SK-N-SH (cell line): ENCODE measurements around the gene FOXA3. TPM values are rescaled to one million over a fixed set of nuclear protein-coding genes. Genes with fewer than 3 reads are reported as not detected.

ENCODE experiments used
- CTCF ChIA-PET: fragments of 300-600, 350-600 bp; formaldehyde crosslinking; extraction: SDS; loops from one replicate; lab custom pipeline; 2021; lab: Yijun Ruan, JAX
- POLR2A ChIA-PET: fragments of 350-600 bp; sonication (Branson Sonifier 250); formaldehyde crosslinking; extraction: SDS; loops from one replicate; lab custom pipeline; 2020; ENCODE audit warnings: antibody characterized with exemption, inconsistent platforms; lab: Yijun Ruan, JAX
- DNase-seq: peaks from one replicate; pipeline ENCODE4 v3.0.0; 2012
- H2AFZ ChIP-seq: fragments of 200-600 bp; sonication (generic); 2 replicates; pipeline ENCODE4 v1.8.1; 2016; ENCODE audit warnings: antibody characterized with exemption, mild to moderate bottlenecking, low read depth
- H3F3A ChIP-seq: fragments of 200-600 bp; sonication (generic); replicated peaks from 2 replicates; pipeline ENCODE3; 2016; ENCODE audit warnings: antibody characterized with exemption, mild to moderate bottlenecking; ENCODE audit not compliant: insufficient read depth
- H3K27ac ChIP-seq, 2 experiments: fragments of 200-500 bp in 1 of 2; fragments of 200-600 bp in 1 of 2; sonication (Bioruptor generic) in 1 of 2; sonication (generic), shearing (Covaris generic) in 1 of 2; 2 replicates each; pipeline versions ENCODE4 v1.5.1 to v1.6.1; 2014 to 2016; ENCODE audit warnings: low read depth in 2 of 2, inconsistent platforms in 1 of 2, low read length in 1 of 2, mild to moderate bottlenecking in 1 of 2, mixed read lengths in 1 of 2
- H3K27me3 ChIP-seq: fragments of 200-600 bp; sonication (generic), shearing (Covaris generic); 2 replicates; pipeline ENCODE4 v1.6.1; 2016; ENCODE audit warnings: mixed run types; ENCODE audit not compliant: insufficient read depth
- H3K36me3 ChIP-seq, 2 experiments: fragments of 200-500 bp in 1 of 2; fragments of 200-600 bp in 1 of 2; sonication (Bioruptor generic) in 1 of 2; sonication (generic) in 1 of 2; replicated peaks in 1 of 2; 2 replicates each; pipeline versions ENCODE3 to v1.5.1; 2014 to 2016; ENCODE audit warnings: low read length in 1 of 2, mild to moderate bottlenecking in 1 of 2; ENCODE audit not compliant: insufficient read depth in 2 of 2, control insufficient read depth in 1 of 2
- H3K4me1 ChIP-seq, 2 experiments: fragments of 200-500 bp in 1 of 2; fragments of 200-600 bp in 1 of 2; sonication (Bioruptor generic) in 1 of 2; sonication (generic), shearing (Covaris generic) in 1 of 2; 2 replicates each; pipeline versions ENCODE4 v1.5.1 to v1.6.1; 2014 to 2016; ENCODE audit warnings: low read depth in 1 of 2, low read length in 1 of 2, mixed run types in 1 of 2; ENCODE audit not compliant: insufficient read depth in 2 of 2, control insufficient read depth in 1 of 2
- H3K4me2 ChIP-seq: fragments of 200-600 bp; sonication (generic), shearing (Covaris generic); 2 replicates; pipeline ENCODE4 v1.6.1; 2017; ENCODE audit warnings: mixed run types
- H3K4me3 ChIP-seq, 2 experiments: fragments of 200-500 bp in 1 of 2; fragments of 200-600 bp in 1 of 2; sonication (Bioruptor generic) in 1 of 2; sonication (generic), shearing (Covaris generic) in 1 of 2; 2 replicates each; pipeline versions ENCODE4 v1.5.1 to v1.8.1; 2014 to 2016; ENCODE audit warnings: low read depth in 2 of 2, inconsistent platforms in 1 of 2, low read length in 1 of 2, mild to moderate bottlenecking in 1 of 2, mixed read lengths in 1 of 2, moderate library complexity in 1 of 2
- H3K79me2 ChIP-seq: fragments of 200-600 bp; sonication (generic); 2 replicates; pipeline ENCODE4 v1.8.1; 2017; ENCODE audit warnings: mild to moderate bottlenecking; ENCODE audit not compliant: insufficient read depth
- H3K9ac ChIP-seq: fragments of 200-600 bp; sonication (generic); 2 replicates; pipeline ENCODE4 v1.6.1; 2017; ENCODE audit warnings: mixed run types
- H3K9me2 ChIP-seq: fragments of 200-600 bp; sonication (generic); 2 replicates; pipeline ENCODE4 v1.6.1; 2017; ENCODE audit warnings: mixed run types
- H3K9me3 ChIP-seq: fragments of 200-600 bp; sonication (generic); 2 replicates; pipeline ENCODE4 v1.6.1; 2017; ENCODE audit warnings: mixed run types, mild to moderate bottlenecking, moderate library complexity
- H4K20me1 ChIP-seq: fragments of 200-600 bp; sonication (generic); 2 replicates; pipeline ENCODE4 v1.6.1; 2017; ENCODE audit warnings: mild to moderate bottlenecking, mixed run types; ENCODE audit not compliant: insufficient read depth
- FOXJ3 ChIP-seq: sonication (generic); formaldehyde crosslinking; IDR thresholded peaks from 2 replicates; pipeline ENCODE4 v1.5.1; 2020; ENCODE audit warnings: mild to moderate bottlenecking, missing genetic modification reagents
- GABPA ChIP-seq: IDR thresholded peaks from 2 replicates; pipeline ENCODE4 v1.4.0; 2012; ENCODE audit warnings: low read depth, mild to moderate bottlenecking
- POLR2AphosphoS5 ChIP-seq: IDR thresholded peaks from 2 replicates; pipeline ENCODE4 v1.6.1; 2012; ENCODE audit warnings: low read depth, low read length
- RAD21 ChIP-seq: IDR thresholded peaks from 2 replicates; pipeline ENCODE4 v1.6.1; 2012; ENCODE audit warnings: mild to moderate bottlenecking, low read length
- TAF1 ChIP-seq: IDR thresholded peaks from 2 replicates; pipeline ENCODE4 v1.6.1; 2012; ENCODE audit warnings: low read depth, mild to moderate bottlenecking, low read length, moderate library complexity, borderline replicate concordance
- WGBS: methylation state at CpG from one replicate; pipeline ENCODE4 v1.1.6; 2017; ENCODE audit warnings: low lambda C conversion rate; 5-methylcytosine and 5-hydroxymethylcytosine counted together
- polyA plus RNA-seq, 3 experiments: library from polyadenylated mRNA; depleted of rRNA; stranded (reverse); fragments of >200 nt; gene quantifications; 2 replicates each; pipeline ENCODE4 v1.2.3, GENCODE V29; 2012
- TF ChIP-seq, protein P1 (sequence below): IDR thresholded peaks from 2 replicates; pipeline ENCODE4 v1.4.0; 2012; ENCODE audit warnings: low read depth
- TF ChIP-seq, protein P2 (sequence below): IDR thresholded peaks from 2 replicates; pipeline ENCODE4 v1.6.1; 2012; ENCODE audit warnings: mild to moderate bottlenecking, low read depth, low read length, moderate library complexity
- TF ChIP-seq, protein P3 (sequence below): IDR thresholded peaks from 2 replicates; pipeline ENCODE4; 2012
- TF ChIP-seq, protein P4 (sequence below): fragments of 150-350 bp; IDR thresholded peaks from 2 replicates; pipeline ENCODE4 v1.6.1; 2017; ENCODE audit warnings: antibody characterized with exemption, low read length, low read depth, borderline replicate concordance

FOXA3 gene
- polyA plus RNA-seq, 1 of the 3 experiments (the other 2 are of a cell fraction) = 1.5 TPM

DNA sequence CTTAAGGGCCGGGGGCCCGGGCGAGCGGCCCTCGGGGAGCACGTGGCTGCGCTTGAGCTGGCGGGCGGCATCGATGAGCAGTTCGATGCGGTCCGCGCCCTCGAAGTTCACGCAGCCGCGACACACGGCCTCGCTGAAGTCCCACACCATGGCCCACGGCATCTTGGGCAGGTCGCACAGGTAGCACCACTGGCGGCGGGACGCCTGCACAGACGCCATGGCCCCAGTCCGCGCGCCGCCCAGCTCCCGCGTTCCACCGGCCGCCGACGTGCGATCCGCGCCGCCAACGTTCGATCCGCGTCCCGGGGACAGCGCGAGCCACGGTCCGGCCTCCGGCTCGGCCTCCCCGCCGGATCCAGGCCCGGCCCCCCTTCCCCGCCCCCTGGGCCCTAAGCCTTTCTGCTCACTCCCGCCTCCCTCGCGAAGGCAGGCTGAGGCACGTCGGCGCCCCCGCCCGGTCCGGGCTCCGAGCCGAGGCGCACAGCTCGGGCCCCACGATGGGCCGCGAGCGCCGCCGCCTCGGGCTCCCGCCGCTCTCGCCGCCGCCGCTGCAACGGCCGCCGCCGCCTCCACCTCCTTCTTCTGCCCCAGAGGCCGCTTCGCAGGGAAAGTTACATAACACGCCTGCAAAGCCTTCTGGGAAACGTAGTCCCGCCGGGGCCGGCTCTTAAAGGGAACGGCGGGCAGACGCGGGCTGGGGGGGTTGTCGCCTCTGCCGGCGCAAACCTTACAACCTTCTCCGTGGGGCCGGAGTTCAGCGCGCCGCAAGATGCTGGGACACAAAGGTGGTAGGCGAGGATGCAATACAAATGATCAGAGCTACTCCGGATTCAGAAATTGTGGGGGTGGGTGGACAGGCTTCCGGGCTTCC is 21.7 kb downstream of the FOXA3 start, which contains the start of gene IRF2BP1:
TSS of gene IRF2BP1 (minus strand) at position 586 of the 871 bp plus-strand sequence. CDS start at position 219, 367 bp downstream.
- Histone ChIP-seq H3K27me3 (no peaks in the 10 kb centered on the region), H3K9ac (peak within 1 kb of the TSS; percentile 77)
- TF ChIP-seq, protein P1, sequence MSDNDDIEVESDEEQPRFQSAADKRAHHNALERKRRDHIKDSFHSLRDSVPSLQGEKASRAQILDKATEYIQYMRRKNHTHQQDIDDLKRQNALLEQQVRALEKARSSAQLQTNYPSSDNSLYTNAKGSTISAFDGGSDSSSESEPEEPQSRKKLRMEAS = peak; percentile 74
- TF ChIP-seq, protein P2, sequence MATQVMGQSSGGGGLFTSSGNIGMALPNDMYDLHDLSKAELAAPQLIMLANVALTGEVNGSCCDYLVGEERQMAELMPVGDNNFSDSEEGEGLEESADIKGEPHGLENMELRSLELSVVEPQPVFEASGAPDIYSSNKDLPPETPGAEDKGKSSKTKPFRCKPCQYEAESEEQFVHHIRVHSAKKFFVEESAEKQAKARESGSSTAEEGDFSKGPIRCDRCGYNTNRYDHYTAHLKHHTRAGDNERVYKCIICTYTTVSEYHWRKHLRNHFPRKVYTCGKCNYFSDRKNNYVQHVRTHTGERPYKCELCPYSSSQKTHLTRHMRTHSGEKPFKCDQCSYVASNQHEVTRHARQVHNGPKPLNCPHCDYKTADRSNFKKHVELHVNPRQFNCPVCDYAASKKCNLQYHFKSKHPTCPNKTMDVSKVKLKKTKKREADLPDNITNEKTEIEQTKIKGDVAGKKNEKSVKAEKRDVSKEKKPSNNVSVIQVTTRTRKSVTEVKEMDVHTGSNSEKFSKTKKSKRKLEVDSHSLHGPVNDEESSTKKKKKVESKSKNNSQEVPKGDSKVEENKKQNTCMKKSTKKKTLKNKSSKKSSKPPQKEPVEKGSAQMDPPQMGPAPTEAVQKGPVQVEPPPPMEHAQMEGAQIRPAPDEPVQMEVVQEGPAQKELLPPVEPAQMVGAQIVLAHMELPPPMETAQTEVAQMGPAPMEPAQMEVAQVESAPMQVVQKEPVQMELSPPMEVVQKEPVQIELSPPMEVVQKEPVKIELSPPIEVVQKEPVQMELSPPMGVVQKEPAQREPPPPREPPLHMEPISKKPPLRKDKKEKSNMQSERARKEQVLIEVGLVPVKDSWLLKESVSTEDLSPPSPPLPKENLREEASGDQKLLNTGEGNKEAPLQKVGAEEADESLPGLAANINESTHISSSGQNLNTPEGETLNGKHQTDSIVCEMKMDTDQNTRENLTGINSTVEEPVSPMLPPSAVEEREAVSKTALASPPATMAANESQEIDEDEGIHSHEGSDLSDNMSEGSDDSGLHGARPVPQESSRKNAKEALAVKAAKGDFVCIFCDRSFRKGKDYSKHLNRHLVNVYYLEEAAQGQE = 0 out of 2 replicates have a peak, but pooled peaks have one; percentile 4
- TF ChIP-seq, protein P3, sequence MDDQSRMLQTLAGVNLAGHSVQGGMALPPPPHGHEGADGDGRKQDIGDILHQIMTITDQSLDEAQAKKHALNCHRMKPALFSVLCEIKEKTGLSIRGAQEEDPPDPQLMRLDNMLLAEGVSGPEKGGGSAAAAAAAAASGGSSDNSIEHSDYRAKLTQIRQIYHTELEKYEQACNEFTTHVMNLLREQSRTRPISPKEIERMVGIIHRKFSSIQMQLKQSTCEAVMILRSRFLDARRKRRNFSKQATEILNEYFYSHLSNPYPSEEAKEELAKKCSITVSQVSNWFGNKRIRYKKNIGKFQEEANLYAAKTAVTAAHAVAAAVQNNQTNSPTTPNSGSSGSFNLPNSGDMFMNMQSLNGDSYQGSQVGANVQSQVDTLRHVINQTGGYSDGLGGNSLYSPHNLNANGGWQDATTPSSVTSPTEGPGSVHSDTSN = no peak
- TF ChIP-seq TAF1 = peak; percentile 48
- TF ChIP-seq, protein P4, sequence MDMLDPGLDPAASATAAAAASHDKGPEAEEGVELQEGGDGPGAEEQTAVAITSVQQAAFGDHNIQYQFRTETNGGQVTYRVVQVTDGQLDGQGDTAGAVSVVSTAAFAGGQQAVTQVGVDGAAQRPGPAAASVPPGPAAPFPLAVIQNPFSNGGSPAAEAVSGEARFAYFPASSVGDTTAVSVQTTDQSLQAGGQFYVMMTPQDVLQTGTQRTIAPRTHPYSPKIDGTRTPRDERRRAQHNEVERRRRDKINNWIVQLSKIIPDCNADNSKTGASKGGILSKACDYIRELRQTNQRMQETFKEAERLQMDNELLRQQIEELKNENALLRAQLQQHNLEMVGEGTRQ = no peak
- TF ChIP-seq POLR2AphosphoS5 = peak; percentile 32
- no peak for TF ChIP-seq FOXJ3 (CRISPR knock-in tag)
- peak; percentile 74 for TF ChIP-seq GABPA
- TF ChIP-seq RAD21 = no peak
- TF ChIP-seq, all 33 proteins: peak for 5
- peaks cover 3 to 39% of the 10 kb centered on the region in 2 experiments; a peak in 2 of 4 replicates for H3K4me1 ChIP-seq
- peak; percentile 91 for DNase-seq
- CTCF ChIA-PET = interaction anchor here (0.8 to 9.9 kb wide), 5 partner anchors 17 to 113 kb away, joined by 3 to 130 read pairs (median 13); partner anchors contain the start of genes FOXA3, MYPOP, RSPH6A and SYMPK
- H2AFZ ChIP-seq = peak within 1 kb of the TSS; percentile 75
- POLR2A ChIA-PET = interaction anchor here (0.6 to 1.6 kb wide), 4 partner anchors 17 to 123 kb away, joined by 3 to 19 read pairs (median 5); partner anchors contain the start of genes MYPOP and SYMPK
- H3K79me2 ChIP-seq = peaks cover 29% of the 10 kb centered on the region
- H3K36me3 ChIP-seq = peaks cover 3 to 30% of the 10 kb centered on the region in 2 experiments
- H3K9me3 ChIP-seq = no peaks in the 10 kb centered on the region
- 1% methylated on average over 19 of the region's 107 CpGs for WGBS
- H4K20me1 ChIP-seq = peaks cover 33% of the 10 kb centered on the region
- H3K4me3 ChIP-seq = peak within 1 kb of the TSS; percentile 72 to 81
- H3F3A ChIP-seq = peaks cover 19% of the 10 kb centered on the region
- peak within 1 kb of the TSS; percentile 78 to 92 for H3K27ac ChIP-seq
- H3K4me2 ChIP-seq = peak within 1 kb of the TSS; percentile 84
- no peaks in the 10 kb centered on the region for H3K9me2 ChIP-seq
